ENCODE results near the gene LYAR. TPM values are rescaled to one million over a fixed set of nuclear protein-coding genes. Genes with fewer than 3 reads are reported as not detected.

LYAR gene
- total and polyA plus RNA-seq, 2 donors (not counting 3 experiments of a cell fraction or from before 2014, with no cell fraction given): 4.2 to 24.6 TPM

DNA sequence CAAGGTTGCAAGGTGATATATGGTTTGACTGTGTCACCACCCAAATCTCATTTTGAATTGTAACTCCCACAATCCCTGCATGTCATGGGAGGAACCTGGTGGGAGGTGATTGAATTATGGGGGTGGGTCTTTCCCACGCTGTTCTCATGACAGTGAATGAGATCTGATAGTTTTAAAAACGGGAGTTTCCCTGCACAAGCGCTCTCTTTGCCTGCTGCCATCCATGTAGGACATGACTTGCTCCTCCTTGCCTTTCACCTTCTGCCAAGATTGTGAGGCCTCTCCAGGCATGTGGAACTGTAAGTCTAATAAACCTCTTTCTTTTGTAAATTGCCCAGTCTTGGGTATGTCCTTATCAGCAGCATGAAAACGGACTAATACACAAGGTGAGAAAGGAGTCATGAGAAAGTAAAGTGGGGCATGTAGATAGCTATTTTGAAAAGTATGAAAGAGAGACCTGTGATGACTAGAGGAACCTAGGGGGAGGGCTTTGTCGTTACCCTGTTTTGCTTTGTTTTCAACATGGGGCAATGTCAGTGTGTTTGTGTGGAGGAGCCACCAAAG, 6.4 kb upstream of the LYAR start:
- Histone ChIP-seq H3K27me3 (ENCODE audit: control insufficient read depth in 2 of 2, insufficient read depth in 2 of 2, low read length in 2 of 2) (no peaks in the 10 kb centered on the region), H3K4me3 (replicated peaks in 1 of 3; ENCODE audit: insufficient read depth in 1 of 3, low read depth in 1 of 3, low read length in 3 of 3) (no peak overlapping the region), H3K79me2 (ENCODE audit: control insufficient read depth, insufficient read depth, low read length) (peaks cover 26% of the 10 kb centered on the region), H2AFZ (ENCODE audit: low read depth, low read length) (no peak overlapping the region), H3K4me1 (ENCODE audit: control insufficient read depth, extremely low read depth, insufficient read depth, low read length) (peaks cover under 1% of the 10 kb centered on the region), H3K9me1 (replicated peaks; ENCODE audit: control insufficient read depth, extremely low read depth, insufficient read depth, low read length) (no peaks in the 10 kb centered on the region), H3K36me3 (ENCODE audit: control insufficient read depth in 2 of 2, extremely low read depth in 1 of 2, insufficient read depth in 2 of 2, low read length in 2 of 2) (peaks cover 2% of the 10 kb centered on the region in 2 experiments), H3K4me2 (ENCODE audit: insufficient read depth, low read length) (no peak overlapping the region), H4K20me1 (replicated peaks; ENCODE audit: control insufficient read depth, extremely low read depth, insufficient read depth, low read length) (no peaks in the 10 kb centered on the region), H3K27ac (ENCODE audit: insufficient read depth, low read depth, low read length) (no peak overlapping the region), H3K9me3 (replicated peaks; ENCODE audit: control insufficient read depth, insufficient read depth, low read length) (no peaks in the 10 kb centered on the region), H3K9ac (replicated peaks; ENCODE audit: extremely low read depth, insufficient read depth, low read length) (no peak overlapping the region)
- FAIRE-seq (no peak), DNase-seq (ENCODE audit: low read depth, low spot score) (no peak)
- no TSS peak for BruUV-seq (replicated peaks)
- ChIA-PET POLR2A (no interaction called here), CTCF (no interaction called here)
- no peak for TF ChIP-seq JUN (IDR thresholded peaks at IDR 0.05; ENCODE audit: borderline replicate concordance, insufficient read depth, insufficient read length, low read depth)
- no peak for TF ChIP-seq MYC (IDR thresholded peaks at IDR 0.05; ENCODE audit: low read depth, low read length)
- no peak for TF ChIP-seq POLR2A (IDR thresholded peaks at IDR 0.05; ENCODE audit: low read depth, low read length)
- no peak for TF ChIP-seq GATA2 (IDR thresholded peaks at IDR 0.05; ENCODE audit: insufficient read depth, insufficient read length, low read depth, low read length)
- TF ChIP-seq, protein P1, sequence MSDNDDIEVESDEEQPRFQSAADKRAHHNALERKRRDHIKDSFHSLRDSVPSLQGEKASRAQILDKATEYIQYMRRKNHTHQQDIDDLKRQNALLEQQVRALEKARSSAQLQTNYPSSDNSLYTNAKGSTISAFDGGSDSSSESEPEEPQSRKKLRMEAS (IDR thresholded peaks at IDR 0.05; ENCODE audit: insufficient read depth, insufficient read length): no peak
- dilution Hi-C loops (cut with MboI; ENCODE audit: extremely low pct_ligation_motif_present, low sequenced_read_pairs): no loop called here
- intact Hi-C loops (cut with micrococcal nuclease): no loop called here

DNA sequence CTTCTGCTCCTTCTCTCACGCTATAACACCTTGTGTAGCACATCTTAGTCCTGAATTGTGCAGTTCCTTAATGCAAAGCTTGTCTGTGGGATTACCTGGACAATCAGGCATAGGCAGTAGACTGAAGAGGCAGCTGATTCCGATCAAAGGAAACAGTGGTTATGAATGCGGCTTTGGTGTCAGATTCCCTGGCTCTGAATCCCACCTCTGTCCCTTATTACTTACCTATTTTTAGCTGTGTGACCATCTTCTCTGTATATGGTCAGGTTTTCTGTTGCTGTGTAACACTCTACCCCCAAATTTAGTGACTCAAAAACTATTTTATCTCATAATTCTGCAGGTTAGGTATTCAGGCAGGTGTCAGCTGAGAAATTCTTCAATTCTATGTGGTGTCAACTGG, 3.3 kb upstream of the LYAR start:
- H3K4me3 ChIP-seq (replicated peaks in 1 of 3; ENCODE audit: insufficient read depth in 1 of 3, low read depth in 1 of 3, low read length in 3 of 3): no peak overlapping the region
- intact Hi-C loops (cut with micrococcal nuclease): no loop called here
- H3K27ac ChIP-seq (ENCODE audit: insufficient read depth, low read depth, low read length): no peak overlapping the region
- no peak for DNase-seq (ENCODE audit: low read depth, low spot score)
- H3K4me1 ChIP-seq (ENCODE audit: control insufficient read depth, extremely low read depth, insufficient read depth, low read length): peaks cover 17% of the 10 kb centered on the region
- FAIRE-seq: no peak
- H3K79me2 ChIP-seq (ENCODE audit: control insufficient read depth, insufficient read depth, low read length): peaks cover 48% of the 10 kb centered on the region
- H2AFZ ChIP-seq (ENCODE audit: low read depth, low read length): no peak overlapping the region
- ChIA-PET POLR2A (no interaction called here), CTCF (no interaction called here)
- dilution Hi-C loops (cut with MboI; ENCODE audit: extremely low pct_ligation_motif_present, low sequenced_read_pairs): no loop called here
- H3K27me3 ChIP-seq (ENCODE audit: control insufficient read depth in 2 of 2, insufficient read depth in 2 of 2, low read length in 2 of 2): no peaks in the 10 kb centered on the region
- BruUV-seq (replicated peaks): no TSS peak
- H4K20me1 ChIP-seq (replicated peaks; ENCODE audit: control insufficient read depth, extremely low read depth, insufficient read depth, low read length): no peaks in the 10 kb centered on the region
- H3K36me3 ChIP-seq (ENCODE audit: control insufficient read depth in 2 of 2, extremely low read depth in 1 of 2, insufficient read depth in 2 of 2, low read length in 2 of 2): no peaks in the 10 kb centered on the region
- no peak overlapping the region for H3K9ac ChIP-seq (replicated peaks; ENCODE audit: extremely low read depth, insufficient read depth, low read length)
- H3K4me2 ChIP-seq (ENCODE audit: insufficient read depth, low read length): no peak overlapping the region
- no peaks in the 10 kb centered on the region for H3K9me1 ChIP-seq (replicated peaks; ENCODE audit: control insufficient read depth, extremely low read depth, insufficient read depth, low read length)
- TF ChIP-seq JUN (IDR thresholded peaks at IDR 0.05; ENCODE audit: borderline replicate concordance, insufficient read depth, insufficient read length, low read depth): no peak
- TF ChIP-seq MYC (IDR thresholded peaks at IDR 0.05; ENCODE audit: low read depth, low read length): no peak
- TF ChIP-seq EZH2 (IDR thresholded peaks at IDR 0.05; ENCODE audit: borderline replicate concordance, low read depth, low read length, severe bottlenecking): no peak
- no peak for TF ChIP-seq GATA2 (IDR thresholded peaks at IDR 0.05; ENCODE audit: insufficient read depth, insufficient read length, low read depth, low read length)
- no peak for TF ChIP-seq POLR2A (IDR thresholded peaks at IDR 0.05; ENCODE audit: low read depth, low read length)
- no peak for TF ChIP-seq FOS (IDR thresholded peaks at IDR 0.05; ENCODE audit: borderline replicate concordance, insufficient read depth, low read length)
- no peak for TF ChIP-seq POLR2AphosphoS5 (IDR thresholded peaks at IDR 0.05; ENCODE audit: insufficient read depth, low read depth, low read length)
- TF ChIP-seq, protein P2, sequence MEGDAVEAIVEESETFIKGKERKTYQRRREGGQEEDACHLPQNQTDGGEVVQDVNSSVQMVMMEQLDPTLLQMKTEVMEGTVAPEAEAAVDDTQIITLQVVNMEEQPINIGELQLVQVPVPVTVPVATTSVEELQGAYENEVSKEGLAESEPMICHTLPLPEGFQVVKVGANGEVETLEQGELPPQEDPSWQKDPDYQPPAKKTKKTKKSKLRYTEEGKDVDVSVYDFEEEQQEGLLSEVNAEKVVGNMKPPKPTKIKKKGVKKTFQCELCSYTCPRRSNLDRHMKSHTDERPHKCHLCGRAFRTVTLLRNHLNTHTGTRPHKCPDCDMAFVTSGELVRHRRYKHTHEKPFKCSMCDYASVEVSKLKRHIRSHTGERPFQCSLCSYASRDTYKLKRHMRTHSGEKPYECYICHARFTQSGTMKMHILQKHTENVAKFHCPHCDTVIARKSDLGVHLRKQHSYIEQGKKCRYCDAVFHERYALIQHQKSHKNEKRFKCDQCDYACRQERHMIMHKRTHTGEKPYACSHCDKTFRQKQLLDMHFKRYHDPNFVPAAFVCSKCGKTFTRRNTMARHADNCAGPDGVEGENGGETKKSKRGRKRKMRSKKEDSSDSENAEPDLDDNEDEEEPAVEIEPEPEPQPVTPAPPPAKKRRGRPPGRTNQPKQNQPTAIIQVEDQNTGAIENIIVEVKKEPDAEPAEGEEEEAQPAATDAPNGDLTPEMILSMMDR (IDR thresholded peaks at IDR 0.05; ENCODE audit: extremely low read depth in 1 of 2, insufficient read depth in 1 of 2, low read depth in 1 of 2, low read length in 2 of 2): no peak
- TF ChIP-seq, protein P1 (IDR thresholded peaks at IDR 0.05; ENCODE audit: insufficient read depth, insufficient read length): no peak
- H3K9me3 ChIP-seq (replicated peaks; ENCODE audit: control insufficient read depth, insufficient read depth, low read length): no peaks in the 10 kb centered on the region
